K562 (cell line): Measurements from ENCODE around the gene NPEPPS. TPM values are rescaled to one million over a fixed set of nuclear protein-coding genes. Genes with fewer than 3 reads are reported as not detected.

Source experiments
- NFIC ChIP-seq: fragments of 450-650 bp; IDR thresholded peaks from 2 replicates; pipeline ENCODE4 v1.6.1; 2017; ENCODE audit warnings: mild to moderate bottlenecking, inconsistent platforms
- polyA plus RNA-seq, 8 experiments: library from polyadenylated mRNA; depleted of rRNA in 4 of 8; stranded (reverse) in 5 of 8; unstranded in 3 of 8; fragments of >200 nt; fragmentation: Nextera tagmentation in 2 of 8; fragmentation: Illumina TruSeq in 1 of 8; extraction: Ambion mirVana in 2 of 8; extraction: Trizol in 1 of 8; gene quantifications; 2 replicates each; pipeline versions ENCODE4 v1.2.1 to v1.2.3, GENCODE V29; 2011 to 2014; ENCODE audit warnings: inconsistent platforms in 1 of 8, missing spikeins in 1 of 8
- total RNA-seq, 7 experiments: library from RNA; depleted of rRNA in 6 of 7; stranded (reverse); fragments of >200 nt in 6 of 7; fragmentation: Illumina TruSeq in 2 of 7; extraction: Trizol in 2 of 7; gene quantifications; 2 replicates each; pipeline versions ENCODE4 v1.2.1 to v1.2.3, GENCODE V29; 2011 to 2021; ENCODE audit warnings: low replicate concordance in 1 of 7
- TF ChIP-seq, protein P1 (sequence below): fragments of 200-600 bp; sonication (generic); IDR thresholded peaks from one replicate; pipeline ENCODE4 v1.6.1; 2012; ENCODE audit warnings: mild to moderate bottlenecking, low read depth, low read length, inconsistent platforms

NPEPPS gene
- total and polyA plus RNA-seq, 9 of the 15 experiments (the other 6 are each of a cell fraction or from before 2014, with no cell fraction given), result 21.4 to 108 (median 46.0) TPM

DNA sequence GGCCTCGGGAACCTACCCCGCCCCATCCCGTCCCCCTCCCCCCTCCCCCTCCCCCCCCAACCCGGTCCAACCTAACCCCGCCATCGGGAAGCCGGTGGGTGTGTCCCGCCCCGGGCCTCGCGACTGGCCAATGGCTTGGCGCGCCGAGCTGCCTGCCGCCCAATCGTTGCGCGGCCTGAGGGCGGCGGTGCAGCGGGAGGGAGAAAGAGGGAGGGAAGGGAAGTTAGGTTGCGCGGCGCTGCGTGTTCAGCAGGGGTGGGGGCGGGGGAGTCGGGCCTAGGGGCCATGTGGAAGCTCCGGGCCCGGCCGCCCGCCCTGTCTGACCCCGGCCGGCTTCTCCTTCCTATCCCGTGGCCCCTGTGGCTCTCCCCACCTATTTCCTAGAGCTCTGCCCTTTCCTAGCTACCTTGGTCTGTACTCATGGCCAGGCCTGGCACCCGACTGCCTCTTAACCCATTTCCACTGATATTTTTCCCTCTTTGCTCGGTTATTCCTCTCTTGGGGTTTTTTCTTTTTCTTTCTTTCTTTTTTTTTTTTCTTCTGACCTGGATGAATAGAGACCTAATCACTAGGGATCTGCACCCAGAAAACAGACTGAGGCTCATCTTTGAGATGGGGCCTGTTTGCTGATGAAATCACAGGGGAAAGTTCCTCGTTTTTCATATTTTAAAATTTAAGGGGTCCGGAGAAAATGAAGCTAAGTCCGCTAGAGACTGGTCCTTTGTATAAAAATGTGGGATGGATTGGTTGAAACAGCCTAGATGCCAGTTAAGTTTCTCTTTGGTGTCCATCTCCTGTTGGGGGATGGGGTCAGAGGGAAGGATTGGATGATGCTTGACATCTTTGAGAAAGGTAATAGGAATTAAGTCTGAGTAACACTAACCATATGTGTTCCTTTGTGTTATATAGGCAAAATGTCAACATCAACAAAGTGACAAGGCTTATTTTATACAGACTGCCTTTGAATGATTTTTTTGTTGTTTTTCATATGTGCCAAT is 119.9 kb downstream of the NPEPPS start (continued):
- TF ChIP-seq, protein P1, sequence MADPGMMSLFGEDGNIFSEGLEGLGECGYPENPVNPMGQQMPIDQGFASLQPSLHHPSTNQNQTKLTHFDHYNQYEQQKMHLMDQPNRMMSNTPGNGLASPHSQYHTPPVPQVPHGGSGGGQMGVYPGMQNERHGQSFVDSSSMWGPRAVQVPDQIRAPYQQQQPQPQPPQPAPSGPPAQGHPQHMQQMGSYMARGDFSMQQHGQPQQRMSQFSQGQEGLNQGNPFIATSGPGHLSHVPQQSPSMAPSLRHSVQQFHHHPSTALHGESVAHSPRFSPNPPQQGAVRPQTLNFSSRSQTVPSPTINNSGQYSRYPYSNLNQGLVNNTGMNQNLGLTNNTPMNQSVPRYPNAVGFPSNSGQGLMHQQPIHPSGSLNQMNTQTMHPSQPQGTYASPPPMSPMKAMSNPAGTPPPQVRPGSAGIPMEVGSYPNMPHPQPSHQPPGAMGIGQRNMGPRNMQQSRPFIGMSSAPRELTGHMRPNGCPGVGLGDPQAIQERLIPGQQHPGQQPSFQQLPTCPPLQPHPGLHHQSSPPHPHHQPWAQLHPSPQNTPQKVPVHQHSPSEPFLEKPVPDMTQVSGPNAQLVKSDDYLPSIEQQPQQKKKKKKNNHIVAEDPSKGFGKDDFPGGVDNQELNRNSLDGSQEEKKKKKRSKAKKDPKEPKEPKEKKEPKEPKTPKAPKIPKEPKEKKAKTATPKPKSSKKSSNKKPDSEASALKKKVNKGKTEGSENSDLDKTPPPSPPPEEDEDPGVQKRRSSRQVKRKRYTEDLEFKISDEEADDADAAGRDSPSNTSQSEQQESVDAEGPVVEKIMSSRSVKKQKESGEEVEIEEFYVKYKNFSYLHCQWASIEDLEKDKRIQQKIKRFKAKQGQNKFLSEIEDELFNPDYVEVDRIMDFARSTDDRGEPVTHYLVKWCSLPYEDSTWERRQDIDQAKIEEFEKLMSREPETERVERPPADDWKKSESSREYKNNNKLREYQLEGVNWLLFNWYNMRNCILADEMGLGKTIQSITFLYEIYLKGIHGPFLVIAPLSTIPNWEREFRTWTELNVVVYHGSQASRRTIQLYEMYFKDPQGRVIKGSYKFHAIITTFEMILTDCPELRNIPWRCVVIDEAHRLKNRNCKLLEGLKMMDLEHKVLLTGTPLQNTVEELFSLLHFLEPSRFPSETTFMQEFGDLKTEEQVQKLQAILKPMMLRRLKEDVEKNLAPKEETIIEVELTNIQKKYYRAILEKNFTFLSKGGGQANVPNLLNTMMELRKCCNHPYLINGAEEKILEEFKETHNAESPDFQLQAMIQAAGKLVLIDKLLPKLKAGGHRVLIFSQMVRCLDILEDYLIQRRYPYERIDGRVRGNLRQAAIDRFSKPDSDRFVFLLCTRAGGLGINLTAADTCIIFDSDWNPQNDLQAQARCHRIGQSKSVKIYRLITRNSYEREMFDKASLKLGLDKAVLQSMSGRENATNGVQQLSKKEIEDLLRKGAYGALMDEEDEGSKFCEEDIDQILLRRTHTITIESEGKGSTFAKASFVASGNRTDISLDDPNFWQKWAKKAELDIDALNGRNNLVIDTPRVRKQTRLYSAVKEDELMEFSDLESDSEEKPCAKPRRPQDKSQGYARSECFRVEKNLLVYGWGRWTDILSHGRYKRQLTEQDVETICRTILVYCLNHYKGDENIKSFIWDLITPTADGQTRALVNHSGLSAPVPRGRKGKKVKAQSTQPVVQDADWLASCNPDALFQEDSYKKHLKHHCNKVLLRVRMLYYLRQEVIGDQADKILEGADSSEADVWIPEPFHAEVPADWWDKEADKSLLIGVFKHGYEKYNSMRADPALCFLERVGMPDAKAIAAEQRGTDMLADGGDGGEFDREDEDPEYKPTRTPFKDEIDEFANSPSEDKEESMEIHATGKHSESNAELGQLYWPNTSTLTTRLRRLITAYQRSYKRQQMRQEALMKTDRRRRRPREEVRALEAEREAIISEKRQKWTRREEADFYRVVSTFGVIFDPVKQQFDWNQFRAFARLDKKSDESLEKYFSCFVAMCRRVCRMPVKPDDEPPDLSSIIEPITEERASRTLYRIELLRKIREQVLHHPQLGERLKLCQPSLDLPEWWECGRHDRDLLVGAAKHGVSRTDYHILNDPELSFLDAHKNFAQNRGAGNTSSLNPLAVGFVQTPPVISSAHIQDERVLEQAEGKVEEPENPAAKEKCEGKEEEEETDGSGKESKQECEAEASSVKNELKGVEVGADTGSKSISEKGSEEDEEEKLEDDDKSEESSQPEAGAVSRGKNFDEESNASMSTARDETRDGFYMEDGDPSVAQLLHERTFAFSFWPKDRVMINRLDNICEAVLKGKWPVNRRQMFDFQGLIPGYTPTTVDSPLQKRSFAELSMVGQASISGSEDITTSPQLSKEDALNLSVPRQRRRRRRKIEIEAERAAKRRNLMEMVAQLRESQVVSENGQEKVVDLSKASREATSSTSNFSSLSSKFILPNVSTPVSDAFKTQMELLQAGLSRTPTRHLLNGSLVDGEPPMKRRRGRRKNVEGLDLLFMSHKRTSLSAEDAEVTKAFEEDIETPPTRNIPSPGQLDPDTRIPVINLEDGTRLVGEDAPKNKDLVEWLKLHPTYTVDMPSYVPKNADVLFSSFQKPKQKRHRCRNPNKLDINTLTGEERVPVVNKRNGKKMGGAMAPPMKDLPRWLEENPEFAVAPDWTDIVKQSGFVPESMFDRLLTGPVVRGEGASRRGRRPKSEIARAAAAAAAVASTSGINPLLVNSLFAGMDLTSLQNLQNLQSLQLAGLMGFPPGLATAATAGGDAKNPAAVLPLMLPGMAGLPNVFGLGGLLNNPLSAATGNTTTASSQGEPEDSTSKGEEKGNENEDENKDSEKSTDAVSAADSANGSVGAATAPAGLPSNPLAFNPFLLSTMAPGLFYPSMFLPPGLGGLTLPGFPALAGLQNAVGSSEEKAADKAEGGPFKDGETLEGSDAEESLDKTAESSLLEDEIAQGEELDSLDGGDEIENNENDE, result no peak
- TF ChIP-seq NFIC, result no peak
